Hindlimb muscle (tissue), 1 donor: ENCODE data around the gene EPHB2. TPM values are rescaled to one million over a fixed set of nuclear protein-coding genes. Genes with fewer than 3 reads are reported as not detected.

Source experiments
- DNase-seq: peaks from one replicate; pipeline ENCODE4 v3.0.0-alpha.2; 2013
- polyA plus RNA-seq: library from polyadenylated mRNA; unstranded; fragments of 120-200 nt; gene quantifications from one replicate; pipeline ENCODE4 v1.2.1, GENCODE V29; 2013; ENCODE audit not compliant: insufficient read length

EPHB2 gene
- polyA plus RNA-seq, 1 donor = 15.2 TPM

DNA sequence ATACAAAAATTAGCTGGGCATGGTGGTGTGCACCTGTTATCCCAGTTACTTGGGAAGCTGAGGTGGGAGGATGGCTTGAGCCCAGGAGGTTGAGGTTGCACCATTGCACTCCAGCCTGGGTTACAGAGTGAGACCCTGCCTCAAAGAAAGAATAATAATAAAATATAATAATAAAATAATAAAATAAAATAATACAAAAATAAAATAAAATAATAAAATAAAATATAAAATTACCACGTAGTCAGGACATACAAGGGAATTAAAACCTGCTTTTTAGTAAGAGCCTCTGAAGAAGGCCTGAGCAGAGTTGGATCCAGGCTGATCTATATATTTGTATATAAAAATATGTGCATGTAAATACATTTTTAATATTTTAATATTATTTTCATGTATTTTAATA lies 41.7 kb downstream of the EPHB2 start:
- no peak for DNase-seq

DNA sequence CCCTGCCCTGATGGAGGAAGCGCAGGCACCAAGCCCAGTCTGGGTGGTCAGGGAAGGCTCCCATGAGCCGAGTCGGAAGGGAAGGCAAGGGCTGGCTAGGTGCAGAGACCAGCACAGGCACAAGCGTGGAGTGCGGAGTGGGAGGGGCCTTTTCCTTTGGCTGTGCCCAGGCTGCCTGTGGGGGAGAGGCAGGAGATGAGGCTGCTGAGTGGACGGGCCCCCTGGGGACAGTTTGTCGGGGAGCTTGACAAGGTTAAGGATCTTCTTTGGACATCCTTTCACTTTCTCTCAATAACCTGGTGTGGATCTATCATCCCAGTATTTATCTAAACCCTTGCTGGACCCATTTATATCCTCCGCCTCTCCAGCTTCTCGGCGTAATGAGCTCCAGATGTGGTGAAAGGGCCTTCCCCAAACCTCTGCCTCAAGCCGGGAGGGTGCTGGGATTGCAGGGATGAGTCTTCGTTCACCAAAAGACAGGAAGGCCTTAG lies 42.9 kb downstream of the EPHB2 start:
- DNase-seq = peak; percentile 73

DNA sequence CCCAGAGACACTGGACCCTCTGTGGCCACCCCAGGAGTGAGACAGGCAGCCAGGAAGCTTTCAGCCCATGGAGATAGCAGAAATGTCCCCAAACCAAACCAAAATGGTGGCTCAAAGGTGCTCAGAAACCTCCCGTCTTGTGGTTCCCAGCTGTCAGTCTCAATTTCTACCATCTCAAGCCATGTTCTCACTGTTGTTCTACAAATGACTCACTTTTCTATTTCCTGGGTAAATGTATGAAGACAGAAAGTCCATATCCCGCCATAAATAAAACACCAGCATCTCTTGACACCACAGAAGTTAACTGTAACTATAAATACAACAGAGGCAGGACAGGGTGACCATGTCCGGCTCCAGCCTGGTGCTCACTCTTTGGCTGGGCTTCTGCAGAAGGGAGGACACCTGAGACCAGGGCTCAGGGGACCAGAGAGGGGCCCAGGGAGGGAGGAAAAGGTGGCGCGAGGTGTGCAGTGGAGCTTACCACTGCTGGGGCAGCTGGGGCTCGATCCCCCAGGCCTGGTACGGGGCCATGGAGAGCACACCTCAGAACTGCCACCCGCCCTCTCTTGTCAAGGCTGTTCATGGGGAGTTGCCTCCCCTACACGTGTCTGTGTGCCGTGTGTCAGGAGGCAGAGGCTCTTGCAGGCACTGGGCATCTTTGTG lies 43.6 kb downstream of the EPHB2 start:
- no peak for DNase-seq

DNA sequence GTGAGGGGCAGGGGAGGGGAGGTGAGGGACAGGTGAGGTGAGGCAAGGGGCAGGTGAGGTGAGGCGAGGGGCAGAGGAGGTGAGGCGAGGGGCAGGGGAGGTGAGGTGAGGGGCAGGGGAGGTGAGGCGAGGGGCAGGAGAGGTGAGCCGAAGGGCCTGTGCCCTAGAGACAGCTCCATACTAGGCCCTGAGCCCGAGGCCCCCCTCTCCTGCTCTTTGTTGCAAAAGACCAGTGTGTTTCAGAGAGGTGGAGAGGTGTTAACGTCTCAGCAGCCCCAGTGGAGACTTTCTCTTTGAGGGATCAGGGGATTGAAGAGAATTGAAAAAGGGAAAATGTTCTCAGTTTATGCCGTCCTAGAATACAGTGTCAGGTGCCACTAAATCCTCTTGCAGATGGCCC lies 44.2 kb downstream of the EPHB2 start:
- no peak for DNase-seq

DNA sequence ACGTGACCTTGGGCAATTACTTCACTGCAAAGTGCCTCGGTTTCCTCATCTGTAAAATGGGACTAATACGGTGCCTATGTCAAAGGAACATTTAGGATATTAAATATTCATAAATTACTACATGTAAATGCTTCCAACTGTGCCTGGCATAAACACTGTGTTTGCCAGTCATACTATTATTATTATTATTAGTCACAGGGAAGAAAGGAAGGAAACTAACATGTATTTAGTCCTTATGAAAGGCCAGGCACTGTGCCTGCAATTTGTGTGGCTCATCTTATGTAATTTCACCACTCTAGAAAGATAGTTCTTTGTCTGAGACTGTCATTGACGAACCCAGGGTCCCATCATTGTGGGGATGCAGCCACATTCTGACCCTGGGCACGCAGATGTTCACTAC lies 45.0 kb downstream of the EPHB2 start:
- DNase-seq = no peak

DNA sequence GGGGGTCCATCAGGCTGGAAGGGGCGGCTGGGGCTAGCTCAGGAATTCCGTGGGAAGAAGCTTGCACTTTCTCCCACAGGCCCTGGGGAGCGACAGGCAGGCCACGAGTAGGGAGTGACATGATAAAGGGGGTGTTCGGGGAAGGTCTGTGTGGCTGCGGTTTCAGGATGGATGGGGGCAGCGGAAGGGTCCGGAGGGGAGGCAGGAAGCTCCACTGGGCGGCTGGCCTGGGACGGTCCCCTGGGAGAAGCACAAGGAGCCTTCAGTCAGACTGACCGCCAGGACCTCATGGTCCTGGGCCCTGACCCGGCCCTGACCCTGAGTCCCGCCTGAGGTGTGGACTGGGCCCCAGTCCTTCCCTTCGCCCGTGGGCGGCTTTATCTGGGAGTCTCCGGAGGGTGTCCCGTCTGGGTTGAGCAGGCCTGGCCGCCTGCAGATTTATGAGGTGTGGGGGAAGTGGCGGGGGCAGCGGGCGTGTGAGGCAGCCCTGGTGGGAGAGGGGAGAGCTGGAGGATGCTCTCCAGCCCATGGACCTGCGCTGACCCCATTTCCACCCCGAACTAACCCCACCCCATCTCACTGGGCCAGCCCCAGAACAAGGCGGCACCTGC lies 45.6 kb downstream of the EPHB2 start:
- no peak for DNase-seq

DNA sequence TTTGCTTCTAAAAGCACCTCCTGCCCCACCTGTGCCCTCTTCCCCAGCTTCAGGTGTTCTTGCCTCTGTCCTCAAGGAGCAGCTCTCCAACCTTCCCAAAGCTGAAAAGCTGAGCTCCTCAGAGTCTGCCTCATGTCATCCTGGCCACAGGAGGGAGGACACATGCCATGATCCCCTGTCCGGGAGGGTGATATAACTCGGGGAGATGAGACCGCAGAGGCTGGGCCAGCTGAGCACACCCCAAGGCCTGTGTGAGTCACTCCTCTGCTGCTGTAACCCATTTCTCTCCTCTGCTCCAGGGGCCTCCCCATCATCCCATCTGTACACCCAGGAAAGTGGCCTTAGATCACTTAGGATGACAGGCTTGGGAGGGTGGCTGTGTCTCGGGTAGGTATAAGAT lies 49.8 kb downstream of the EPHB2 start:
- DNase-seq = no peak

DNA sequence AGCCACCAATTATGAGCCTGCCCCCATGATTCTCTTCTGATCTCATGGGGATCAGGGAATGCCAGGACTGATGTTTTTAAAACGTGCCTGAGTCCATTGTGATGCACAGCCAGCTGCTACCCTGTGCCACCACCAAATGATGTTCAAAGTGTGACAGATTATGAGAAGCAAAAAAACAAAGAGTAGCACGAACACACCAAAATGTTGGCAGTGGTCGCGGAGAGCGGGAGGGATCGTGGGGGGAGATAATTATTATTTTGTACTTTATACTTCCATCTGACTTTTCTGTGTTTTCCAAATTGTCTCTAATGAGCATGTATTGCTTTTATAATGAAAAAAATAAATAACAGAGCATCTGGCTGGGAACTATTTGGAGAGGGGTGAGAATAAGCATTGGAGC lies 50.5 kb downstream of the EPHB2 start:
- no peak for DNase-seq

DNA sequence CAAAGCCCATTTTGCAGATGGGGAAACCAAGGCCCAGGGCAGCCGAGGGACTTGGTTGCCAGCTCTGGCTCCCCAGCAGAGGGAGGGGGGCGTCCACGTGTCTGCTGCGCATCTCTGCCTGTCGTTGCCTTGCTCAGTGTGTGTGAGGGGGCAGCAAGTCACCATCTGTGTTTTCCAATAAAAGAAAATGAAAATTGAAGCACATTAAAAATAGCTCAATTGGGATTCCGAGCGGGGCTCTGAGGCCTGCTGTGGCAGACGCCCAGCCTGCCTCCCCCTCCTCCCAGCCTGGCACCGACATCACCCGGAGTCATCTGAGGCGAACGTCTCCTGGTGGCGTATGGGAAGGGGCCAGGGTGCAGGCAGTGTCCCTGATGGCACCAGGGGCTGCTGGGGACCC lies 51.2 kb downstream of the EPHB2 start:
- no peak for DNase-seq

DNA sequence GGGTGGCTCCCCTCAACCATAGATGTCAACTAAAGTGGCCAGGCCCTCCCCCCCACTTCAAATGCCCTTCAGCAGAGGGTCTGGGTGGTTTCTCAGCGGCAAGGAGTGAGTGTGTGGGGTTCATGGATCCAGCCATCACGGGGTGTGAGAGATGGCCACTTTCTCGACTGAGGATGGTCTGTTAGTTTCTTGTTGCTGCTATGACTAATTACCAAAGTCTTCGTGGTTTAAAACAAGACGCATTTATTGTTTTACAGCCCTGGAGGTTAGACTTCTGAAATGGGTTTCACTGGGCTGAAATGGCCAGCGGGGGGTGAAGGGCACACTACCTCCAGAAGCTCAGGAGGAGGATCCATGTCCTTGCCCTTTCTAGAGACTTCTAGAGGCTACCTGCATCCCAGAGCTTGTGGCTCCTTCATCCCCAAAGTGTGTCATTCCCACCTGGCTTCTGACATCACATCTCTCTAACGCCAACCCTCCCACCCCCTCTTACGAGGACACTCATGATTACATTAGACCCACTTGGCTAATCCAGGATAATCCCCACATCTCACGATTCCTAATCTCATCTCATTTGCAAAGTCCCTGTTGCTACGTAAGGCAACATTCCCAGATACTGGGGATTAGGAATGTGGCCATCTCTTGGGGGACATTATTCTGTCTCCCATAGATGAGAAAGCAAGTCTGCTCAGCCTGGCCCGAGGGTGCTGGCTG lies 53.0 kb downstream of the EPHB2 start:
- DNase-seq = no peak

DNA sequence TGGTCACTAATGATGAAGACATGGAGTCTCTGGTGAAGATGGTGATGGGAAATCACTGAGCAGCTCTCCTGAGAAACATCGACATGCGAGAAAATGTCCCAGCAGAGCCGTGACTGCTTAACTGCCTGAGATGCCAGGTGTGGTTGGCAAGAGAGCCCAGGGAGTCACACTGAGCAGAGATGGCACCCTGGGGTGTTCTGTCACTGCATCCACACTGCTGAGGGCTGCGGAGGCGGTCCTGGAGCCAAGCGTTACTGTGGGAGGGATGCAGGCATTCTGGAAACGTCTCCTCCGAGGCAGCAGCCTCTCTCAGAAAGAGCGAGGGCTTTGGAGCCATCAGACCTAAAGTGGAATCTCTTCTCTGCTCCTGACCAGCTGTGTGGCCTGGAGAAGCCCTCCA lies 57.2 kb downstream of the EPHB2 start:
- DNase-seq = no peak

DNA sequence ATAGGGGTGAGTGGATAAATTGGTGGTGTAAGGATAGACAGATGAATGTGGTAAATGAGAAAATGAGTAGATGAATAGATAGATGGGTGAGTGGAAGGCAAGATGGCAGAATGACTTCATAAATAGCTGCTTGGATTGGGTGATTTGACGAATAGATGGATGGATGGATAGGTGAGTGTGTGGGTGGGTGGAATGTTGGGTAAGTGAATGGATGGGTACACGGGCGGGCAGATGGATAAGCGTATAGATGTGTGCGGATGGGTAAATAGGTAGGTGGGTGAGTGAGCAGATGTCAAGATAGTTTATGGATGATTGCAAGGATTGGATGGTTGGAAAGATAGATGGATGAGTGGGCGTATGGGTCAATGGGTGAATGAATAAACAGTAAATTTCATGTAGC lies 59.3 kb downstream of the EPHB2 start:
- DNase-seq = no peak

DNA sequence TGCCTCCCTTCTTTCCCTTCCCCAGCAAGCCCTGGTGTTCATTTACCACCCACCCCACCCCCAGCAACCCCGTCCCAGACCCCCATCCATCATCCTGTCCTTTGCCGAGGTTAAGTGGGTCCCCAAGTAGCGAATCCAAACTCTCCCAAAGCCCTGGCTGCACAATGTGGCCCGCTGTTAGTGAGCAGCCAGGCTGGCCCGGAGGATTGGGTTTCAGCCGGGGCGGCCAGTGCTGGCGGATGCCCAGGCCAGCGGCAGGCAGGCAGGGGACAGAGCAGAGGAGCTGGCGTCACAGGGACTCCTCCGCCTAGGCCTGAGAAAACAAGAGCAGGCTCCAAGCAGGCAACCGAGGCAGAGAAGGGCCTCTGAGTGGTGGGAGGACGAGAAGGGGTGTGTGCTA lies 61.4 kb downstream of the EPHB2 start:
- no peak for DNase-seq

DNA sequence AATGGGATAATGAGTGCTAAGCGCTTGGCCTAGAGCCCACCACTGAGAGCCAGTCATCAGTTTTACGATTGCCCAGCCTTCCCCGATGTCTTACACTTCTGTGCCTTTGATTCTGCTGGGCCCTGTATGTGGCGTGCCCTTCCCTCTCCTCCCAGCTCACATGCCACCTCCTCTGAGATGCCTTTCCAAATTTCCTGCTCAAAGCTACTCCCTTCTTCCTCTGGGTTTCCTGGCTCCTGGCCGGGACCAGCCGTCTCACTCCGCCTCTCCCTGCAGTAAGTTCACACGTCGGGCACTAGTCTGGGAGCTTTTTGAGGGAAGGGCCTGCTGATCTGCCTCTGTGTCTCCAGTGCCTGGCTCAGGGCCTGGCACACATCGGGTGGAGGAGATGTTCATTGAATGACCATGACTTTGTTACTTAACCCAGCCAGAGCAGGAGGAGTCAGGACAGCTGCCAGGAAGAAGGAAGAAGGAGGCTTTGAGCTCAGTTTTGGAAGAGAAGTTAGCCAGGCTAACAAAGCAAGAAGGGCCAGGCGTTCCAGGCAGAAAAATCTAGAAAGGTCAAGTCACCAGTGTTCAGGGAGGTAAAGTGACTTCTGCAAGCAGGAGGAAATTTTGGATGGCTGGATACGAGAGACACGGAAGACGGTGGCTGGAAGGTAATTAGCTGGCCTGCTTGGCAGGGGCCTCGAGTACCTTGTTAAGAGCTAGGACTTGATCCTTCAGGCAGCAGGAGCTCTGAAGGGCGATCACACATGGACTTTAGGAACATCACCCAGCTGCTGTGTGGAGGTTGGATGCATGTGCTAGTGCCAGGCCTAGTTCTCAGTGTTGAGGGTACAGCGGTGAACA lies 63.6 kb downstream of the EPHB2 start:
- peak; percentile 91 for DNase-seq

DNA sequence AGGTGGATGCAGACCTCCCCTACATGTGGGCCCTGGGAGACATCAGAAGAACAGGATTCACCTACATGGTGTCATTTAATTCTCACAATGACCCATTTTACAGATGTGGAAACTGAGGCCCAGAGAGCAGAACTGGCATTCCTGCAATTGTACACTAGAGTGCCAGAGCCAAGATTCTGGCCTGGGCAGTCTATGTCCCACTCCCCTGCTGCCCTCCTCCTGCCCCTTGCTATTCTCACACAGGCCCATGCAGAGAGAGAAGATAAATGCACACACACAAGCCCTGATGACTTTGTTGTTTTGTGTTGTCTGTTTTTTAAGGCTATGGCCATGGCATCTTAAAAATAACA lies 64.2 kb downstream of the EPHB2 start:
- DNase-seq = no peak

DNA sequence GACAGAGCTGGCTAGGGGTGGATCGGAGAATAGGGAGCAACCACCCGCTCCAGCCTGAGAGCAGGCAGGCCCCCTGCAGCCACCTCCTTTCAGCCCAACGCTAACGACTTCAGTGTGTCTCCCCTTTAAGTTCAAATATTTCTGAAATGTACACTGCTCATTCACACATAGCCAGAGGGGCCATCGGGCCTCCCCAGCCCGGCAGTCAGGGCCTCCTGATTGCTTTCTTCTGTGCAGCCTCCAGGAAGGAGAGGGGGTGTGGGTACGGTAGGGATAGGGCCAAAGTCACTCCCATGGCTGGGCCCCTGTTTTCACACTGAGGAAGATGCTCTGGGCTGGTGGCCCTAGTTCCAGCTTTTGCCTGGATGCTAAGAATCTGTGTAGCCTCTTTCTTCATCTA lies 64.8 kb downstream of the EPHB2 start:
- no peak for DNase-seq

DNA sequence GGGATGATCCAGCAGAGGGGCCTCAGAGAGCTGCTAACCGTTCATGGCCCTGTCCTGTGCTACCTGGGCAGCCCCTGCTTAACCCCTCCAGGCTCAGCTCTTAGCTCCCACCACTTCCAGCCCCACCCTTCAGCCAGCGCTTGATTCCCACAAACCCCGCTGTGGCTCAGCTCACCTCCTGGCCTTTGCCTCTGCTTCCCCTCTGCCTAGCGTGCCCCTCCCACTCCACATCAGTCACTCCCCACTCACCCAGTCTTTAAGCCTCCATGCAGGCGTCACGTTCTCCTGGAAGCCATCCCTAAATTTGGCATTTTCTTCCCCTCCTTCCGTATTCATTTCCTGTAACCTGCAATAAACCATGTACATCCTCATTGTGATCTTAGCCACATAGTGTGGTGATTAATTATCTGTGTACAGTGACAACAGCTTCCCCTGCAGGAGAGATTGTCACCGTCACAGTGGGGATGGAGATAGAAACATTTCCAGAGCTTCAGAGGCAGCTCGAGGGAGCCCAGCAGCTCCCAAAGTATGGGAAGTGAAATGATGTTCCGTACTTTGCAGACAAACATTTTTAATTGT lies 65.5 kb downstream of the EPHB2 start:
- DNase-seq = no peak

DNA sequence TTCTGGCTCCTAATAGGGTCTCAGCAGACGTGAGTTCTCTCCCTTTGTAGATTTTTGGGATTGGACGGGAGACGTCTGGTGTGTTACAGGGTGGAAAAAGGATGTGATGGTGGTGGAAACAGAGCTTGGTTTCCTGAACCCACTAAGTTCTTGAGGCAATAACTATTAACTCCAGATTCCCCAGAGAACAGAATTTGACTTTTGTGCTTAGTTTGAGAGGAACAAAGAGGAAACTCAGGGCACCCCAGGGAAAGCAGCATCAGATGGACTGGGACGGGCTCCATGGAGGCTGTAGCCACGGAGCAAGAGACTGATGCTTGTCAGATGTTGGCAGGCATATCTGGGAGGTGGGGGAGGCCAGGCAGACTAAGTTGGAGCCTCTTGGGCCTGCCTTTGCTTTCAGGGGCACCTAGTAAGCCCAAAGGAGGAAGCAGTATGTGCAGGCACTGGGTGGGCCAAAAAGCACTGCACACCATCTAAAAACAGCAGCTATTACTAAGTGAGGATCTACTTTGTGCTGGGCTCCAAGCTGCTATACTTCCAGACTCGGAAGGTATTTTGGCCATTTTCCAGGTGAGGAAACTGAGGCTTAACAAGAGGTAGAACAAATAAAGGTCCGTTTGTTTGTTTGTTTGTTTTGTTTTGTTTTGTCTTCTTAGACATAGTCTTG lies 66.9 kb downstream of the EPHB2 start:
- DNase-seq = no peak

DNA sequence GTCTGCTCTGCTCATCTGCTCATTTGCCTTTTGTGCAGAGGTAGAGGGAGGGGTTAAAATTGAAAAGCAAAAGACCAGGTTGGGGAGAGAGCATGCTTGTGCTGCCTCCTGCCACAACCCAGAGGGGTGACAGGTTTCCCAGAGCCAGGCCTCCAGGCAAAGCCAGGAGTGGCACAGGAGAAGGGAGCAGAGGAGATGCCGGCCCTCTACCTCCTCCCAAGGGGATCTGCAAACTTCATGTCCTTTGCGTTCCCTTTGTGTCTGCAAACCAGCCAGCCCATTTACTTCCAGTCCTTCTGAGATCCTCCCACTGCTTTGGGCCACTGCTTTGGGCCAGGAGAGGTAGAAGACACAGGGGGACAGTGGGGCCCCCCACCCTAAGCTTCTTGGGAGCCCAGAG lies 67.8 kb downstream of the EPHB2 start:
- DNase-seq = no peak

DNA sequence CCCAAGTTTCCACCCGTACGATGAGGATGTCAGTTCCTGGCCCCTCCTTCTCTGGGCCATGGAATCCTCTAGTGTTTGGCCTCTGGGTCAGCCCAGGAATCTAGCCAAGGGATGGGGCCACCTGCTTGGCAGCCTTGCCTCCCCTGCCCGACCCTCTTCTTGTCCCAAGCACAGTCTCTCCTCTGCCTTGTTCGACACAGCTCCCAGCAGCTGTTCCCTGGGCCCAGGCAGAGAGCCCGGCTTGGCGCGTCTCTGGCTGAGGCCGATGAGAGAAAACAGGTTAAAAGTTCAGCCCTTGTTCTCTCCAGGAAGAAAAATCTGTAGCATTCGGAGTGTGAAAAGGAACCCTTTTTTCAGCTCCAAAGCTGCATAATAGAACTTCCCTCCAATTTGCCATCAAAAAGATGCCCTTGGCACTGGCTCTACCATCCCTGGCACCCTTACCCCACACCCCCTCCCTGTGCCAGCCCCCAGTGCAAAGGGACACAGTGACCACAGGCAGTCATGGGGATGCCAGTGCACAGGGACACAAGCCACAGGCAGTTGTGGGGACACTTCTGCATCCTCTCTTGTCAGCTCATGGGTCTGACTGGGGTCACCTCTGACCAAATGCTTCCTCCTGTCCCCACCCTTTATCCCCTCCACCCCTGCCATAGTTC lies 68.4 kb downstream of the EPHB2 start:
- DNase-seq = peak; percentile 92

DNA sequence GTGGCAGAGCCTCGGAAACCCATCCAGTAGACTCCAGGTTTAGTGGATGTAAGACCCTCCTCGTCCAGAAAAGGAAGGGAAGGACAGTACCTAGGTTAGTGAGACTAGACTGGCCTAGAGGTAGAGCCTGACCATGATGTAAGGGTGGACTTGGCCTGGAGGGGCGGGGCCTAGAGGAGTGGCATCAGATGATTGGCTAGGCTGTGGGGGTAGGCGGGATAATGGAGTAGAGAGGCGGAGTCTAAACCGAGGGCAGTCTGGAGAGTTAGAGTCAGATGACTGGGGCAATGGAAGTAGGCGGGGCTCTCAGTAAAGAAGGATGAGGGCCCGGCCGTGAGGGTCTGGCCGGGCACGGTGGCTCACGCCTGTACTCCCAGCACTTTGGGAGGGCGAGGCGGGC lies 70.1 kb downstream of the EPHB2 start:
- DNase-seq = no peak

DNA sequence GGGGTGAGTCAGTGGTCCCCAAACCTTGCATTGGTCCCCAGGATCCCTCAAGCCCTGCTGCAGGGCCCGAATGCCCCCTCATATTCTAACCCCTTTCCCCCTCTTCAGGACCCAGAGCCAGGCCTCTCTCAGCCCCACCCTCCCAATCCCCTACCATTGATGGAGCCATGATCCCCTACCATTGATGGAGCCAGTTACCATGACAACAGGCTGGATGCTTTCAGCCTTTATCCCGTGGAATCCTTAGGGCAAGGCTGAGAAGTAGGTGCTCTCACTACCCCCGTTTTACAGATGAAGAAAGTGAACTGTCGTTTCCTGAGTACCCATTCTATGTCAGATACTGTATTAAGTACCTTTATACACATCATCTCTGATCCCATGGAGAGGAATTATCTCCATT lies 70.8 kb downstream of the EPHB2 start:
- no peak for DNase-seq
